HUES64 (cell line): Measurements from ENCODE around the gene OLFML2B.
A peak's percentile ranks its signal among the peaks of the same experiment; 100 is the strongest.

Experiments used
- H3K27ac ChIP-seq: 2 replicates; pipeline ENCODE4 v1.7.0; 2013; ENCODE audit warnings: low read depth, low read length, inconsistent platforms
- H3K27me3 ChIP-seq: 2 replicates; pipeline ENCODE4 v1.6.1; 2013; ENCODE audit warnings: mild to moderate bottlenecking, low read length; ENCODE audit not compliant: insufficient read depth
- H3K36me3 ChIP-seq: 2 replicates; pipeline ENCODE4 v1.6.1; 2013; ENCODE audit warnings: mild to moderate bottlenecking, low read length; ENCODE audit not compliant: insufficient read depth
- H3K4me1 ChIP-seq: 2 replicates; pipeline ENCODE4 v1.6.1; 2013; ENCODE audit warnings: mild to moderate bottlenecking, low read length, moderate library complexity; ENCODE audit not compliant: insufficient read depth
- H3K4me3 ChIP-seq: 2 replicates; pipeline ENCODE4 v1.5.1; 2013; ENCODE audit warnings: mild to moderate bottlenecking, low read length, moderate library complexity
- H3K9ac ChIP-seq: 2 replicates; pipeline ENCODE4 v1.6.1; 2013; ENCODE audit warnings: mild to moderate bottlenecking, low read depth, low read length
- H3K9me3 ChIP-seq: 2 replicates; pipeline ENCODE4 v1.6.1; 2013; ENCODE audit warnings: low read depth, low read length; ENCODE audit not compliant: insufficient read depth
- WGBS: fragments of 150-250, 120-280 bp; methylation state at CpG from one replicate; pipeline ENCODE4 v1.1.7; 2013; ENCODE audit warnings: missing lambda C conversion rate; 5-methylcytosine and 5-hydroxymethylcytosine counted together

OLFML2B gene

GRCh38 chr1:161981126-161981525, 42.5 kb downstream of the OLFML2B start:
- WGBS, result 94% methylated on average over 8 of the region's 8 CpGs
- Histone ChIP-seq H3K27ac (no peak overlapping the region), H3K4me3 (no peak overlapping the region), H3K9ac (no peak overlapping the region), H3K4me1 (no peaks in the 10 kb centered on the region), H3K9me3 (no peaks in the 10 kb centered on the region), H3K27me3 (no peaks in the 10 kb centered on the region), H3K36me3 (no peaks in the 10 kb centered on the region)

GRCh38 chr1:161978011-161978790, 45.5 kb downstream of the OLFML2B start:
- Histone ChIP-seq H3K9me3 (no peaks in the 10 kb centered on the region), H3K4me3 (no peak overlapping the region), H3K27ac (no peak overlapping the region), H3K4me1 (no peaks in the 10 kb centered on the region), H3K27me3 (no peaks in the 10 kb centered on the region), H3K36me3 (no peaks in the 10 kb centered on the region), H3K9ac (no peak overlapping the region)
- WGBS, result 95% methylated on average over 31 of the region's 31 CpGs

- Histone ChIP-seq H3K36me3 (no peaks in the 10 kb centered on the region), H3K4me3 (no peak overlapping the region), H3K9ac (no peak overlapping the region), H3K27ac (no peak overlapping the region), H3K4me1 (no peaks in the 10 kb centered on the region; the same call in 1 of the 2 replicates), H3K27me3 (no peaks in the 10 kb centered on the region), H3K9me3 (no peaks in the 10 kb centered on the region)
- 83% methylated on average over 9 of the region's 9 CpGs for WGBS
These were observed 49.5 kb downstream of the OLFML2B start for GRCh38 chr1:161973924-161974845.

GRCh38 chr1:161972828-161973227, 50.8 kb downstream of the OLFML2B start:
- H3K27me3 ChIP-seq, result no peaks in the 10 kb centered on the region
- no peaks in the 10 kb centered on the region; the same call in 1 of the 2 replicates for H3K4me1 ChIP-seq
- no peaks in the 10 kb centered on the region for H3K36me3 ChIP-seq
- H3K27ac ChIP-seq, result no peak overlapping the region
- 89% methylated on average over 9 of the region's 9 CpGs for WGBS
- H3K9ac ChIP-seq, result no peak overlapping the region; the same call in 1 of the 2 replicates
- no peak overlapping the region for H3K4me3 ChIP-seq
- no peaks in the 10 kb centered on the region for H3K9me3 ChIP-seq

- H3K9me3 ChIP-seq, result no peaks in the 10 kb centered on the region
- H3K4me1 ChIP-seq, result no peaks in the 10 kb centered on the region; the same call in 1 of the 2 replicates
- H3K36me3 ChIP-seq, result no peaks in the 10 kb centered on the region
- H3K4me3 ChIP-seq, result no peak overlapping the region
- no peak overlapping the region for H3K9ac ChIP-seq
- 55% methylated on average over 3 of the region's 3 CpGs for WGBS
- H3K27me3 ChIP-seq, result no peaks in the 10 kb centered on the region
- H3K27ac ChIP-seq, result no peak overlapping the region
These were observed 53.0 kb downstream of the OLFML2B start for GRCh38 chr1:161970633-161971032.

- H3K9me3 ChIP-seq, result no peaks in the 10 kb centered on the region
- 84% methylated on average over 6 of the region's 6 CpGs for WGBS
- no peaks in the 10 kb centered on the region; the same call in 1 of the 2 replicates for H3K4me1 ChIP-seq
- H3K9ac ChIP-seq, result no peak overlapping the region
- no peak overlapping the region for H3K4me3 ChIP-seq
- no peaks in the 10 kb centered on the region for H3K27me3 ChIP-seq
- H3K27ac ChIP-seq, result no peak overlapping the region
- no peaks in the 10 kb centered on the region for H3K36me3 ChIP-seq
These were observed 53.6 kb downstream of the OLFML2B start for GRCh38 chr1:161970036-161970435.

- H3K27ac ChIP-seq, result no peak overlapping the region
- H3K9me3 ChIP-seq, result no peaks in the 10 kb centered on the region
- no peaks in the 10 kb centered on the region for H3K27me3 ChIP-seq
- H3K36me3 ChIP-seq, result no peaks in the 10 kb centered on the region
- peaks cover 13% of the 10 kb centered on the region; the same call in 1 of the 2 replicates for H3K4me1 ChIP-seq
- no peak overlapping the region for H3K9ac ChIP-seq
- H3K4me3 ChIP-seq, result no peak overlapping the region
- WGBS, result 74% methylated on average over 4 of the region's 4 CpGs
These were observed 57.6 kb downstream of the OLFML2B start for GRCh38 chr1:161966067-161966466.

- Histone ChIP-seq H3K9ac (no peak overlapping the region), H3K36me3 (peaks cover 3% of the 10 kb centered on the region; the same call in 1 of the 2 replicates), H3K27ac (peak overlapping the region; percentile 36; the same call in 1 of the 2 replicates), H3K4me3 (no peak overlapping the region; the same call in 1 of the 2 replicates), H3K9me3 (no peaks in the 10 kb centered on the region), H3K4me1 (peaks cover 13% of the 10 kb centered on the region; the same call in 1 of the 2 replicates), H3K27me3 (no peaks in the 10 kb centered on the region)
- WGBS, result 81% methylated on average over 8 of the region's 8 CpGs
These were observed 61.4 kb downstream of the OLFML2B start for GRCh38 chr1:161962091-161962887.

- H3K4me1 ChIP-seq, result peaks cover 16% of the 10 kb centered on the region; the same call in 1 of the 2 replicates
- H3K9me3 ChIP-seq, result no peaks in the 10 kb centered on the region
- H3K27me3 ChIP-seq, result no peaks in the 10 kb centered on the region
- no peak overlapping the region for H3K27ac ChIP-seq
- H3K4me3 ChIP-seq, result no peak overlapping the region
- 74% methylated on average over 7 of the region's 7 CpGs for WGBS
- peaks cover 3% of the 10 kb centered on the region; the same call in 1 of the 2 replicates for H3K36me3 ChIP-seq
- no peak overlapping the region for H3K9ac ChIP-seq
These were observed 65.2 kb downstream of the OLFML2B start for GRCh38 chr1:161958425-161958824.

- Histone ChIP-seq H3K27me3 (no peaks in the 10 kb centered on the region), H3K27ac (no peak overlapping the region), H3K9me3 (no peaks in the 10 kb centered on the region), H3K4me1 (peaks cover 8% of the 10 kb centered on the region; the same call in 1 of the 2 replicates), H3K9ac (no peak overlapping the region), H3K4me3 (no peak overlapping the region), H3K36me3 (peaks cover 3% of the 10 kb centered on the region; the same call in 1 of the 2 replicates)
- WGBS, result 89% methylated on average over 3 of the region's 3 CpGs
These were observed 66.7 kb downstream of the OLFML2B start for GRCh38 chr1:161956930-161957329.
